Activated CD4-positive, CD25-positive, alpha-beta regulatory T cell treated with anti-CD3 and anti-CD28 coated beads, Interleukin-2, amount 50 U/mL, for 16 hours (primary cell): ENCODE data around the gene HARBI1.

ENCODE experiments used
- DNase-seq: peaks from one replicate; pipeline ENCODE4 v3.0.0-alpha.2; 2020; ENCODE audit warnings: low read depth, low spot score

HARBI1 gene

GRCh38 chr11:46554213-46555147 is 62.5 kb downstream of the HARBI1 start:
- DNase-seq: no peak

GRCh38 chr11:46553814-46554212 is 63.2 kb downstream of the HARBI1 start:
- no peak for DNase-seq
